ENCODE results near the gene GASK1A.

- TF ChIP-seq CTCF (IDR thresholded peaks at IDR 0.05; ENCODE audit: insufficient read depth, low read length, poor library complexity, severe bottlenecking) = no peak
- no peak for TF ChIP-seq EZH2phosphoT487 (conservative IDR thresholded peaks at IDR 0.05; ENCODE audit: low read length)
Measured at GRCh38 chr3:43005981-43006380, 26.9 kb downstream of the GASK1A start.

Measured in SU-DHL-6 (cell line).